ENCODE results near the gene MAPK1IP1L.

MAPK1IP1L gene

GRCh38 chr14:55094292-55095157 lies 43.1 kb downstream of the MAPK1IP1L start:
- DNase-seq (ENCODE audit: low read depth): peak; percentile 82

GRCh38 chr14:55097881-55098560 lies 46.6 kb downstream of the MAPK1IP1L start:
- DNase-seq (ENCODE audit: low read depth): no peak

GRCh38 chr14:55098561-55098898 lies 47.1 kb downstream of the MAPK1IP1L start:
- no peak for DNase-seq (ENCODE audit: low read depth)

- no peak for DNase-seq (ENCODE audit: low read depth)
These were observed 48.3 kb downstream of the MAPK1IP1L start for GRCh38 chr14:55099756-55100155.

GRCh38 chr14:55101698-55102097 lies 50.3 kb downstream of the MAPK1IP1L start:
- no peak for DNase-seq (ENCODE audit: low read depth)

- DNase-seq (ENCODE audit: low read depth): peak; percentile 98
These were observed 50.7 kb downstream of the MAPK1IP1L start for GRCh38 chr14:55102141-55102621.

- peak; percentile 94 for DNase-seq (ENCODE audit: low read depth)
These were observed 51.7 kb downstream of the MAPK1IP1L start for GRCh38 chr14:55103005-55103640.

- DNase-seq (ENCODE audit: low read depth): peak; percentile 34
These were observed 52.8 kb downstream of the MAPK1IP1L start for GRCh38 chr14:55103971-55104954.

GRCh38 chr14:55105991-55106390 lies 54.5 kb downstream of the MAPK1IP1L start:
- no peak for DNase-seq (ENCODE audit: low read depth)

GRCh38 chr14:55107766-55108554 lies 56.5 kb downstream of the MAPK1IP1L start:
- peak; percentile 97 for DNase-seq (ENCODE audit: low read depth)

- DNase-seq (ENCODE audit: low read depth): no peak
These were observed 58.4 kb downstream of the MAPK1IP1L start for GRCh38 chr14:55109836-55110235.

GRCh38 chr14:55111122-55111708 lies 59.8 kb downstream of the MAPK1IP1L start:
- DNase-seq (ENCODE audit: low read depth): no peak

- no peak for DNase-seq (ENCODE audit: low read depth)
These were observed 63.3 kb downstream of the MAPK1IP1L start for GRCh38 chr14:55114720-55115119.

GRCh38 chr14:55115460-55115859 lies 64.0 kb downstream of the MAPK1IP1L start:
- no peak for DNase-seq (ENCODE audit: low read depth)

- no peak for DNase-seq (ENCODE audit: low read depth)
These were observed 64.4 kb downstream of the MAPK1IP1L start for GRCh38 chr14:55115861-55116245.

GRCh38 chr14:55116246-55117030 lies 65.0 kb downstream of the MAPK1IP1L start:
- no peak for DNase-seq (ENCODE audit: low read depth)

- DNase-seq (ENCODE audit: low read depth): no peak
These were observed 66.5 kb downstream of the MAPK1IP1L start for GRCh38 chr14:55117803-55118441.

GRCh38 chr14:55118761-55119160 lies 67.3 kb downstream of the MAPK1IP1L start:
- no peak for DNase-seq (ENCODE audit: low read depth)

Measured in EH (cell line).